Left ventricle myocardium inferior (tissue), 1 donor: ENCODE results near the gene KIAA0232. TPM values are rescaled to one million over a fixed set of nuclear protein-coding genes. Genes with fewer than 3 reads are reported as not detected.
A peak's percentile ranks its signal among the peaks of the same experiment; 100 is the strongest.

Experiments used
- DNase-seq: peaks from one replicate; pipeline ENCODE4 v3.0.0-alpha.2; 2020
- H3K27ac ChIP-seq: fragments of 200-600 bp; replicated peaks from 2 replicates; pipeline ENCODE4 v1.8.0; 2021
- H3K27me3 ChIP-seq: fragments of 200-600 bp; 2 replicates; pipeline ENCODE4 v1.8.0; 2021; ENCODE audit warnings: low read depth
- H3K36me3 ChIP-seq: fragments of 200-600 bp; 2 replicates; pipeline ENCODE4 v1.8.0; 2021
- H3K4me1 ChIP-seq: fragments of 200-600 bp; 2 replicates; pipeline ENCODE4 v1.8.0; 2021
- H3K4me3 ChIP-seq: fragments of 200-600 bp; 2 replicates; pipeline ENCODE4 v1.8.0; 2021; ENCODE audit warnings: mild to moderate bottlenecking, moderate library complexity
- H3K9me3 ChIP-seq: fragments of 200-600 bp; replicated peaks from 2 replicates; pipeline ENCODE4 v1.8.0; 2021
- intact Hi-C: fragments of 100-400 bp; cut with micrococcal nuclease; formaldehyde crosslinking; loops from one replicate; pipeline ENCODE4 v1.11.0; 2022
- total RNA-seq: library from RNA; stranded (reverse); fragmentation: NEBNext Ultra II Directional; extraction: Animal tissue kit (Norgen Biotek cat#: 25700); gene quantifications from one replicate; pipeline ENCODE4 v1.2.1, GENCODE V29; 2021
- TF ChIP-seq, protein P1 (sequence below): fragments of 200-600 bp; IDR thresholded peaks from 2 replicates; pipeline ENCODE4 v1.8.0; 2021; ENCODE audit warnings: antibody characterized with exemption, mild to moderate bottlenecking, borderline replicate concordance
- donor health status: DM: no; HTN: yes; CAD: no; lungs with severe emphysema.

Gene KIAA0232
- total RNA-seq, 1 donor from 2014 or later: 82.5 TPM

GRCh38 chr4:6776920-6777635 is 5.4 kb upstream of the KIAA0232 start:
- no peak for DNase-seq
- H3K27ac ChIP-seq: no peak overlapping the region
- intact Hi-C loops: no loop called here
- no peaks in the 10 kb centered on the region for H3K27me3 ChIP-seq
- H3K9me3 ChIP-seq: no peaks in the 10 kb centered on the region
- TF ChIP-seq, protein P1, sequence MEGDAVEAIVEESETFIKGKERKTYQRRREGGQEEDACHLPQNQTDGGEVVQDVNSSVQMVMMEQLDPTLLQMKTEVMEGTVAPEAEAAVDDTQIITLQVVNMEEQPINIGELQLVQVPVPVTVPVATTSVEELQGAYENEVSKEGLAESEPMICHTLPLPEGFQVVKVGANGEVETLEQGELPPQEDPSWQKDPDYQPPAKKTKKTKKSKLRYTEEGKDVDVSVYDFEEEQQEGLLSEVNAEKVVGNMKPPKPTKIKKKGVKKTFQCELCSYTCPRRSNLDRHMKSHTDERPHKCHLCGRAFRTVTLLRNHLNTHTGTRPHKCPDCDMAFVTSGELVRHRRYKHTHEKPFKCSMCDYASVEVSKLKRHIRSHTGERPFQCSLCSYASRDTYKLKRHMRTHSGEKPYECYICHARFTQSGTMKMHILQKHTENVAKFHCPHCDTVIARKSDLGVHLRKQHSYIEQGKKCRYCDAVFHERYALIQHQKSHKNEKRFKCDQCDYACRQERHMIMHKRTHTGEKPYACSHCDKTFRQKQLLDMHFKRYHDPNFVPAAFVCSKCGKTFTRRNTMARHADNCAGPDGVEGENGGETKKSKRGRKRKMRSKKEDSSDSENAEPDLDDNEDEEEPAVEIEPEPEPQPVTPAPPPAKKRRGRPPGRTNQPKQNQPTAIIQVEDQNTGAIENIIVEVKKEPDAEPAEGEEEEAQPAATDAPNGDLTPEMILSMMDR: no peak
- H3K4me3 ChIP-seq: no peak overlapping the region
- peaks cover 49% of the 10 kb centered on the region for H3K4me1 ChIP-seq
- no peaks in the 10 kb centered on the region for H3K36me3 ChIP-seq

DNA sequence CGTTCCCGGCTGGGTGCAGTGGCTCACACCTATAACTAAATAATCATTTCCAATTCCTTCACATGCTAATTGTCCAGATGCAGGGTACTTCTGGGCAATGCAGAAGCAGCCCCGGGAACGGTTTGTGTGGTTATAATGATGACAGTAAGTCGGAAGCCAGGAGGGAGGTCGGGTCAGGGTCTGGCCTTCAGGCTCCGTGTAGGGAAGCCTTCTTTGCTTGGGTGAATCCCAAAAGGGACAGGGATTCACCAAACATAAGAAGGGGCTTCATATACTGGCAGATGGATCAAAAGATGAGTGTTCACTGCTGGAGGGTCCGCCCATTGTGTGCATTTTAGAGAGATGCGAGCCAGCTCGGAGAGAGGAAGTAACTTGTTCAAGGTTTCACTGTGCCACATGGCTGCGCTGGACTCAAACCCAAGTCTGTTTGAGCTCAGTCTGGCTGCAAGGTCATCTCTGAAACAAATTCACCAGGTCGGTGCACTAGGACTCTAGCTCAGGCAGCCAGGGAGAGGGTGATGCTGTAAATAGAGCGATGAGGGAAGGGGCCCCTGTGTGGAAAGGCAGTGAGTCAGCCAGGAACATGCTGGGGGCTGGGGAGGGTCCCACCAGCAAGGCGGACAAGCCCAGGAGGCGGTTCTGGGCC is 4.8 kb upstream of the KIAA0232 start:
- intact Hi-C loops: no loop called here
- TF ChIP-seq, protein P1: no peak

GRCh38 chr4:6778435-6778834 is 4.1 kb upstream of the KIAA0232 start:
- Histone ChIP-seq H3K4me3 (no peak overlapping the region), H3K27me3 (no peaks in the 10 kb centered on the region), H3K9me3 (no peaks in the 10 kb centered on the region), H3K36me3 (no peaks in the 10 kb centered on the region), H3K4me1 (peaks cover 46% of the 10 kb centered on the region), H3K27ac (peak overlapping the region; percentile 33)
- intact Hi-C loops: no loop called here
- TF ChIP-seq, protein P1: no peak
- DNase-seq: no peak

More for the DNA sequence above, 4.8 kb upstream of the KIAA0232 start:
- H3K4me3 ChIP-seq: no peak overlapping the region
- DNase-seq: no peak
- peak overlapping the region; percentile 5 for H3K27ac ChIP-seq
- H3K4me1 ChIP-seq: peaks cover 46% of the 10 kb centered on the region
- H3K36me3 ChIP-seq: no peaks in the 10 kb centered on the region
- H3K9me3 ChIP-seq: no peaks in the 10 kb centered on the region
- H3K27me3 ChIP-seq: no peaks in the 10 kb centered on the region

- Histone ChIP-seq H3K4me3 (no peak overlapping the region), H3K27me3 (no peaks in the 10 kb centered on the region), H3K9me3 (no peaks in the 10 kb centered on the region), H3K4me1 (peaks cover 59% of the 10 kb centered on the region), H3K27ac (peak overlapping the region; percentile 97), H3K36me3 (no peaks in the 10 kb centered on the region)
- intact Hi-C loops: no loop called here
- TF ChIP-seq, protein P1: no peak
- DNase-seq: no peak
Observed at GRCh38 chr4:6779667-6780565, 2.6 kb upstream of the KIAA0232 start.

GRCh38 chr4:6781113-6781512 is 1.4 kb upstream of the KIAA0232 start:
- intact Hi-C loops: no loop called here
- no peaks in the 10 kb centered on the region for H3K36me3 ChIP-seq
- DNase-seq: peak; percentile 61
- H3K27me3 ChIP-seq: no peaks in the 10 kb centered on the region
- TF ChIP-seq, protein P1: no peak
- H3K4me1 ChIP-seq: peaks cover 71% of the 10 kb centered on the region
- H3K27ac ChIP-seq: peak overlapping the region; percentile 97
- H3K9me3 ChIP-seq: no peaks in the 10 kb centered on the region
- no peak overlapping the region for H3K4me3 ChIP-seq
